ENCODE results near the gene RNF212B. TPM values are rescaled to one million over a fixed set of nuclear protein-coding genes. Genes with fewer than 3 reads are reported as not detected.

RNF212B gene
- total RNA-seq, 2 experiments from 2014 or later: not detected

DNA sequence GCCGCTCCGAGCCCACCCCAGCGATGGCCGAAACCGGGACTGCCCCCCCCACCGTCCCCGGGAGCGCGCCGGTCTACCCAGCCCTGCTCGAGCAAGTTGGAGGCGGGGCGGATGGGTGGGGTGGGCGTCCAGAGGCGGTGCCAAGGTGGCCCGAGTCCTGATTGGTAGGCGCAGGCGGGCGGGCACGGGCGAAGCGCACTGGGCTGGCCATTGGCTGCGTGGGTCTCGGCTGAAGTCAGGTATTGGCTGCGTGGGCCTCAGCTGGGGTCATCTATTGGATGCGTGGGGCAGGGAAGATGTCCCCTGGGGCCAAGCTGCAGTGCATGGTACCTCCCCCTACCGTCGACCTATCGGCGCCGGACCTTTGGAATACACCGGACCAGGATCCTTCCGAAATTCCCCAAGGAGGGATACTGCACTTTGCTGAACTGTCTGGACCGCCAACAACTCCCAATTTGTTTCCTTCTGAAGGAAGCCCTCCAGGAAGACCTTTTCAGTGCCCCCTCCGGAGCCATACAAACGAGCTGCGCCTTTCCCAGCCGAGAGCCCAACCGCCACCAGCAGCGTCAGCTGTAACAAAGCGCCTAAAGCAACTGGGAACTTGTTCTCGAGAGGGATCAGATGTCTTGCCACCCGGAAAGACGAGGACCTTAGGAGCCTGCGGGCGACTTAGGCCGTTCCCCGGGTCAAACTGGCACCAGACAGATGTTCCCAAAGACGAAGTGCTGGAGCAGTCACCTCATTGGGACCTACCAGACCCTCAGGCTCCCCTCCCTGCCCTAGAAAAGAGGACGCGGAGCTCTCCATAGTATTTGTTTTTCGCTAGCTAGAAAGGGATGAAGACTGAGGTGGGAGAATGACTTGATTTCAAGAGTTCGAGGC is 48.5 kb downstream of the RNF212B start, which contains the start of gene HOMEZ:
TSS of gene HOMEZ (minus strand) at position 113 of the 882 bp plus-strand sequence. CDS start 180 bp downstream, outside the sequence.
- Histone ChIP-seq H3K4me3 (ENCODE audit: low read length) (peak within 1 kb of the TSS; percentile 81), H3K4me1 (ENCODE audit: insufficient read depth, low read length) (peaks cover 17% of the 10 kb centered on the region), H3K27ac (ENCODE audit: low read depth in 1 of 2, low read length in 2 of 2) (peak within 1 kb of the TSS; percentile 79 to 81), H3K9me3 (ENCODE audit: control insufficient read depth in 1 of 2, insufficient read depth in 1 of 2, low read length in 2 of 2) (no peaks in the 10 kb centered on the region), H3K36me3 (ENCODE audit: insufficient read depth, low read length) (no peaks in the 10 kb centered on the region), H3K27me3 (ENCODE audit: control insufficient read depth in 1 of 2, insufficient read depth in 2 of 2, low read length in 2 of 2) (no peaks in the 10 kb centered on the region)
- peak within 1 kb of the TSS; percentile 94 for H3K27ac Mint-ChIP-seq
- intact Hi-C loops (cut with DNase I, micrococcal nuclease): loop anchor here (1.0 to 10.0 kb wide), 6 partner anchors 9 to 701 kb away; partner anchors contain the start of genes ACIN1 (in 2 of the 2), C14orf119 (in 2 of the 2), PABPN1 (in 2 of the 2) and DAD1 (in 1 of the 2)
- peak within 1 kb of the TSS; percentile 95 for H3K4me3 Mint-ChIP-seq
- ChIA-PET POLR2A (interaction anchor here (0.6 to 4.9 kb wide), 14 partner anchors 9 to 520 kb away, joined by 3 to 104 read pairs (median 4); partner anchors contain the start of genes ACIN1, C14orf119, HAUS4 and NGDN), CTCF (interaction anchor here (0.6 to 2.5 kb wide), 6 partner anchors 9 to 107 kb away, joined by 3 to 23 read pairs (median 4); partner anchors contain the start of gene PABPN1)
- peaks cover 32% of the 10 kb centered on the region for H3K4me1 Mint-ChIP-seq (ENCODE audit: low read depth)
- TF ChIP-seq, protein P1, sequence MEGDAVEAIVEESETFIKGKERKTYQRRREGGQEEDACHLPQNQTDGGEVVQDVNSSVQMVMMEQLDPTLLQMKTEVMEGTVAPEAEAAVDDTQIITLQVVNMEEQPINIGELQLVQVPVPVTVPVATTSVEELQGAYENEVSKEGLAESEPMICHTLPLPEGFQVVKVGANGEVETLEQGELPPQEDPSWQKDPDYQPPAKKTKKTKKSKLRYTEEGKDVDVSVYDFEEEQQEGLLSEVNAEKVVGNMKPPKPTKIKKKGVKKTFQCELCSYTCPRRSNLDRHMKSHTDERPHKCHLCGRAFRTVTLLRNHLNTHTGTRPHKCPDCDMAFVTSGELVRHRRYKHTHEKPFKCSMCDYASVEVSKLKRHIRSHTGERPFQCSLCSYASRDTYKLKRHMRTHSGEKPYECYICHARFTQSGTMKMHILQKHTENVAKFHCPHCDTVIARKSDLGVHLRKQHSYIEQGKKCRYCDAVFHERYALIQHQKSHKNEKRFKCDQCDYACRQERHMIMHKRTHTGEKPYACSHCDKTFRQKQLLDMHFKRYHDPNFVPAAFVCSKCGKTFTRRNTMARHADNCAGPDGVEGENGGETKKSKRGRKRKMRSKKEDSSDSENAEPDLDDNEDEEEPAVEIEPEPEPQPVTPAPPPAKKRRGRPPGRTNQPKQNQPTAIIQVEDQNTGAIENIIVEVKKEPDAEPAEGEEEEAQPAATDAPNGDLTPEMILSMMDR (IDR thresholded peaks at IDR 0.05): no peak
- no peaks in the 10 kb centered on the region for H3K27me3 Mint-ChIP-seq
- DNase-seq (peak; percentile 94 to 98 (median 97)), ATAC-seq (ENCODE audit: poor library complexity) (peak; percentile 97)
- H3K36me3 Mint-ChIP-seq (ENCODE audit: low read depth): peaks cover 10% of the 10 kb centered on the region
- no peaks in the 10 kb centered on the region for H3K9me3 Mint-ChIP-seq

GRCh38 chr14:23286902-23287479 is 49.3 kb downstream of the RNF212B start:
- peak overlapping the region; percentile 81 for H3K4me3 ChIP-seq (ENCODE audit: low read length)
- Mint-ChIP-seq H3K9me3 (no peaks in the 10 kb centered on the region), H3K27ac (peak overlapping the region; percentile 94), H3K36me3 (ENCODE audit: low read depth) (peaks cover 10% of the 10 kb centered on the region), H3K4me3 (peak overlapping the region; percentile 95), H3K27me3 (no peaks in the 10 kb centered on the region), H3K4me1 (ENCODE audit: low read depth) (peaks cover 32% of the 10 kb centered on the region)
- no peaks in the 10 kb centered on the region for H3K9me3 ChIP-seq (ENCODE audit: control insufficient read depth in 1 of 2, insufficient read depth in 1 of 2, low read length in 2 of 2)
- no peaks in the 10 kb centered on the region for H3K27me3 ChIP-seq (ENCODE audit: control insufficient read depth in 1 of 2, insufficient read depth in 2 of 2, low read length in 2 of 2)
- TF ChIP-seq, protein P1 (IDR thresholded peaks at IDR 0.05): no peak
- ChIA-PET CTCF (interaction anchor here (0.6 to 2.5 kb wide), 3 partner anchors 8 to 108 kb away, joined by 3 to 23 read pairs (median 16); no protein-coding TSS in a partner anchor), POLR2A (interaction anchor here (0.6 to 4.9 kb wide), 11 partner anchors 8 to 521 kb away, joined by 3 to 104 read pairs (median 6); partner anchors contain the start of genes ACIN1, C14orf119, HAUS4 and OXA1L)
- H3K36me3 ChIP-seq (ENCODE audit: insufficient read depth, low read length): no peaks in the 10 kb centered on the region
- peaks cover 17% of the 10 kb centered on the region for H3K4me1 ChIP-seq (ENCODE audit: insufficient read depth, low read length)
- H3K27ac ChIP-seq (ENCODE audit: low read depth in 1 of 2, low read length in 2 of 2): peak overlapping the region; percentile 79 to 81
- intact Hi-C loops (cut with DNase I, micrococcal nuclease): loop anchor here (1.0 to 10.0 kb wide), 7 partner anchors 8 to 702 kb away; partner anchors contain the start of genes ACIN1 (in 2 of the 2), C14orf119 (in 2 of the 2), PABPN1 (in 2 of the 2) and DAD1 (in 1 of the 2)
- no peak for ATAC-seq (ENCODE audit: poor library complexity)
- no peak for DNase-seq

Measured in CD4-positive, alpha-beta T cell (primary cell).